Neural cell (in vitro differentiated cells): Measurements from ENCODE around the gene VMP1. TPM values are rescaled to one million over a fixed set of nuclear protein-coding genes. Genes with fewer than 3 reads are reported as not detected.
"Not testable (repeated sequence)": the region's sequence is repeated elsewhere in the genome, so short reads cannot be mapped to it uniquely, and the experiment has no call there.

Source experiments
- H2AFZ ChIP-seq: fragments of 200-600, 300-800 bp; sonication (generic), shearing (Covaris generic); 2 replicates; pipeline ENCODE4 v1.6.0; 2014; ENCODE audit warnings: low read depth, mild to moderate bottlenecking, antibody characterized with exemption, low read length, moderate library complexity
- H3F3A ChIP-seq: fragments of 200-600 bp; shearing (Covaris generic); 2 replicates; pipeline ENCODE4 v1.6.1; 2016; ENCODE audit warnings: mild to moderate bottlenecking, moderate library complexity, mixed read lengths, antibody characterized with exemption, low read length; ENCODE audit not compliant: insufficient read depth, poor library complexity, severe bottlenecking
- H3K27ac ChIP-seq: fragments of 200-600, 300-800 bp; sonication (generic), shearing (Covaris generic); 2 replicates; pipeline ENCODE4 v1.5.1; 2014; ENCODE audit warnings: mild to moderate bottlenecking, low read length, moderate library complexity
- H3K27me3 ChIP-seq: fragments of 300-800, 200-600 bp; sonication (generic), shearing (Covaris generic); 2 replicates; pipeline ENCODE4 v1.6.0; 2014; ENCODE audit warnings: mild to moderate bottlenecking, low read depth, low read length, moderate library complexity; ENCODE audit not compliant: insufficient read depth
- H3K36me3 ChIP-seq: fragments of 300-800, 200-600 bp; sonication (generic), shearing (Covaris generic); 2 replicates; pipeline ENCODE4 v1.5.1; 2014; ENCODE audit warnings: mild to moderate bottlenecking, antibody characterized with exemption, low read length, moderate library complexity; ENCODE audit not compliant: insufficient read depth
- H3K4me2 ChIP-seq: fragments of 300-800, 200-600 bp; sonication (generic), shearing (Covaris generic); 2 replicates; pipeline ENCODE4 v1.6.0; 2014; ENCODE audit warnings: mild to moderate bottlenecking, low read length
- H3K4me3 ChIP-seq: fragments of 300-800, 200-600 bp; sonication (generic), shearing (Covaris generic); 2 replicates; pipeline ENCODE4 v1.5.1; 2014; ENCODE audit warnings: mild to moderate bottlenecking, low read length, moderate library complexity
- H3K79me2 ChIP-seq: fragments of 200-600 bp; shearing (Covaris generic); replicated peaks from 2 replicates; pipeline ENCODE4 v1.6.0; 2014; ENCODE audit warnings: mild to moderate bottlenecking, low read length, moderate library complexity; ENCODE audit not compliant: insufficient read depth
- H3K9ac ChIP-seq: fragments of 300-800, 200-600 bp; sonication (generic), shearing (Covaris generic); 2 replicates; pipeline ENCODE4 v1.6.1; 2016; ENCODE audit warnings: mild to moderate bottlenecking, low read length, mixed read lengths
- H3K9me2 ChIP-seq: fragments of 200-600 bp; shearing (Covaris generic); 2 replicates; pipeline ENCODE4 v1.6.1; 2016; ENCODE audit warnings: mild to moderate bottlenecking, low read length, mixed read lengths; ENCODE audit not compliant: insufficient read depth
- H3K9me3 ChIP-seq: fragments of 200-600, 300-800 bp; sonication (generic), shearing (Covaris generic); 2 replicates; pipeline ENCODE4 v1.6.1; 2016; ENCODE audit warnings: mild to moderate bottlenecking, mixed run types, low read length, moderate library complexity, mixed read lengths
- H4K20me1 ChIP-seq: fragments of 200-600 bp; shearing (Covaris generic); 2 replicates; pipeline ENCODE4 v1.6.1; 2016; ENCODE audit warnings: mild to moderate bottlenecking, mixed run types; ENCODE audit not compliant: insufficient read depth
- EP300 ChIP-seq: fragments of 450-650 bp; conservative IDR thresholded peaks from 2 replicates; pipeline ENCODE4 v1.6.1; 2014; ENCODE audit warnings: antibody characterized with exemption, mild to moderate bottlenecking, moderate library complexity; ENCODE audit not compliant: poor library complexity, severe bottlenecking
- EZH2 ChIP-seq: fragments of 200-600, 300-800 bp; shearing (Covaris generic), sonication (generic); IDR thresholded peaks from 2 replicates; pipeline ENCODE4 v1.6.1; 2014; ENCODE audit warnings: antibody characterized with exemption, low read length, borderline replicate concordance, mild to moderate bottlenecking; ENCODE audit not compliant: insufficient read depth, poor library complexity, severe bottlenecking
- MXI1 ChIP-seq: fragments of 450-650 bp; conservative IDR thresholded peaks from 2 replicates; pipeline ENCODE4 v1.6.1; 2014; ENCODE audit warnings: antibody characterized with exemption, mild to moderate bottlenecking; ENCODE audit not compliant: poor library complexity, severe bottlenecking
- POLR2AphosphoS5 ChIP-seq: IDR thresholded peaks from 2 replicates; pipeline ENCODE4 v1.6.1; 2012
- RAD21 ChIP-seq: fragments of 450-650 bp; conservative IDR thresholded peaks from 2 replicates; pipeline ENCODE4 v1.6.1; 2014; ENCODE audit warnings: antibody characterized with exemption, mild to moderate bottlenecking, moderate library complexity
- SMC3 ChIP-seq: fragments of 450-650 bp; conservative IDR thresholded peaks from 2 replicates; pipeline ENCODE4 v1.6.1; 2014; ENCODE audit warnings: antibody characterized with exemption, mild to moderate bottlenecking, moderate library complexity; ENCODE audit not compliant: poor library complexity
- TAF1 ChIP-seq: IDR thresholded peaks from 2 replicates; pipeline ENCODE4 v1.6.1; 2012; ENCODE audit warnings: low read depth
- polyA plus RNA-seq: library from polyadenylated mRNA; depleted of rRNA; stranded (reverse); fragments of >200 nt; gene quantifications from 2 replicates; pipeline ENCODE4 v1.2.3, GENCODE V29; 2014
- TF ChIP-seq, protein P1 (sequence below): fragments of 450-650 bp; IDR thresholded peaks from 2 replicates; pipeline ENCODE4 v1.5.1; 2014; ENCODE audit warnings: antibody characterized with exemption, mild to moderate bottlenecking, moderate library complexity; ENCODE audit not compliant: poor library complexity, severe bottlenecking
- TF ChIP-seq, protein P2 (sequence below): IDR thresholded peaks from 2 replicates; pipeline ENCODE4 v1.6.1; 2012; ENCODE audit warnings: borderline replicate concordance

The VMP1 gene
- polyA plus RNA-seq, 1 donor from 2014 or later, result 75.9 TPM

DNA sequence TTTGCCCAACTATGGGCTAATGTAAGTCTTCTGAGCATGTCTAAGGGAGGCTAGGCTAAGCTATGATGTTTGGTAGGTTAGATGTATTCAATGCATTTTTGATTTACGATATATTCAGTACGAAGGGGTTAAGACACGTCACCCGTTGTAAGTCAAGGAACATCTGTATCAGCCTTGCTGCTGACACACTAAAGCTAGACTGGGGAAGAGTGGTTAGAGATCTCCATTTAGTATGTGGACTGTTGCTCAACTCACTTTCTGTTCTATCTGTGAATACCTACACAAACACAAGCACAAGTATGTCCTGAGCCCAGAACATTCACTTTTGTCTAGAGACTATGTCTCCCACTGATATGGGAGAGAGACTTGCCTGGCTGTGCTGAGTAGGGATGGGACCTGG lies 71.5 kb downstream of the VMP1 start:
- TF ChIP-seq EP300 (no peak), EZH2 (no peak), TAF1 (no peak), SMC3 (no peak), RAD21 (no peak), POLR2AphosphoS5 (no peak), MXI1 (no peak)
- TF ChIP-seq, protein P1, sequence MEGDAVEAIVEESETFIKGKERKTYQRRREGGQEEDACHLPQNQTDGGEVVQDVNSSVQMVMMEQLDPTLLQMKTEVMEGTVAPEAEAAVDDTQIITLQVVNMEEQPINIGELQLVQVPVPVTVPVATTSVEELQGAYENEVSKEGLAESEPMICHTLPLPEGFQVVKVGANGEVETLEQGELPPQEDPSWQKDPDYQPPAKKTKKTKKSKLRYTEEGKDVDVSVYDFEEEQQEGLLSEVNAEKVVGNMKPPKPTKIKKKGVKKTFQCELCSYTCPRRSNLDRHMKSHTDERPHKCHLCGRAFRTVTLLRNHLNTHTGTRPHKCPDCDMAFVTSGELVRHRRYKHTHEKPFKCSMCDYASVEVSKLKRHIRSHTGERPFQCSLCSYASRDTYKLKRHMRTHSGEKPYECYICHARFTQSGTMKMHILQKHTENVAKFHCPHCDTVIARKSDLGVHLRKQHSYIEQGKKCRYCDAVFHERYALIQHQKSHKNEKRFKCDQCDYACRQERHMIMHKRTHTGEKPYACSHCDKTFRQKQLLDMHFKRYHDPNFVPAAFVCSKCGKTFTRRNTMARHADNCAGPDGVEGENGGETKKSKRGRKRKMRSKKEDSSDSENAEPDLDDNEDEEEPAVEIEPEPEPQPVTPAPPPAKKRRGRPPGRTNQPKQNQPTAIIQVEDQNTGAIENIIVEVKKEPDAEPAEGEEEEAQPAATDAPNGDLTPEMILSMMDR, result no peak
- TF ChIP-seq, protein P2, sequence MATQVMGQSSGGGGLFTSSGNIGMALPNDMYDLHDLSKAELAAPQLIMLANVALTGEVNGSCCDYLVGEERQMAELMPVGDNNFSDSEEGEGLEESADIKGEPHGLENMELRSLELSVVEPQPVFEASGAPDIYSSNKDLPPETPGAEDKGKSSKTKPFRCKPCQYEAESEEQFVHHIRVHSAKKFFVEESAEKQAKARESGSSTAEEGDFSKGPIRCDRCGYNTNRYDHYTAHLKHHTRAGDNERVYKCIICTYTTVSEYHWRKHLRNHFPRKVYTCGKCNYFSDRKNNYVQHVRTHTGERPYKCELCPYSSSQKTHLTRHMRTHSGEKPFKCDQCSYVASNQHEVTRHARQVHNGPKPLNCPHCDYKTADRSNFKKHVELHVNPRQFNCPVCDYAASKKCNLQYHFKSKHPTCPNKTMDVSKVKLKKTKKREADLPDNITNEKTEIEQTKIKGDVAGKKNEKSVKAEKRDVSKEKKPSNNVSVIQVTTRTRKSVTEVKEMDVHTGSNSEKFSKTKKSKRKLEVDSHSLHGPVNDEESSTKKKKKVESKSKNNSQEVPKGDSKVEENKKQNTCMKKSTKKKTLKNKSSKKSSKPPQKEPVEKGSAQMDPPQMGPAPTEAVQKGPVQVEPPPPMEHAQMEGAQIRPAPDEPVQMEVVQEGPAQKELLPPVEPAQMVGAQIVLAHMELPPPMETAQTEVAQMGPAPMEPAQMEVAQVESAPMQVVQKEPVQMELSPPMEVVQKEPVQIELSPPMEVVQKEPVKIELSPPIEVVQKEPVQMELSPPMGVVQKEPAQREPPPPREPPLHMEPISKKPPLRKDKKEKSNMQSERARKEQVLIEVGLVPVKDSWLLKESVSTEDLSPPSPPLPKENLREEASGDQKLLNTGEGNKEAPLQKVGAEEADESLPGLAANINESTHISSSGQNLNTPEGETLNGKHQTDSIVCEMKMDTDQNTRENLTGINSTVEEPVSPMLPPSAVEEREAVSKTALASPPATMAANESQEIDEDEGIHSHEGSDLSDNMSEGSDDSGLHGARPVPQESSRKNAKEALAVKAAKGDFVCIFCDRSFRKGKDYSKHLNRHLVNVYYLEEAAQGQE, result no peak
- H3K9me3 ChIP-seq, result no peaks in the 10 kb centered on the region
- H3K9ac ChIP-seq, result no peak overlapping the region
- no peak overlapping the region for H2AFZ ChIP-seq
- no peaks in the 10 kb centered on the region for H3K79me2 ChIP-seq
- H3K36me3 ChIP-seq, result peaks cover 14% of the 10 kb centered on the region
- H3K27me3 ChIP-seq, result no peaks in the 10 kb centered on the region
- H3F3A ChIP-seq, result no peaks in the 10 kb centered on the region
- H3K9me2 ChIP-seq, result no peaks in the 10 kb centered on the region
- no peaks in the 10 kb centered on the region for H4K20me1 ChIP-seq
- H3K4me3 ChIP-seq, result no peak overlapping the region
- no peak overlapping the region for H3K27ac ChIP-seq
- H3K4me2 ChIP-seq, result no peak overlapping the region

DNA sequence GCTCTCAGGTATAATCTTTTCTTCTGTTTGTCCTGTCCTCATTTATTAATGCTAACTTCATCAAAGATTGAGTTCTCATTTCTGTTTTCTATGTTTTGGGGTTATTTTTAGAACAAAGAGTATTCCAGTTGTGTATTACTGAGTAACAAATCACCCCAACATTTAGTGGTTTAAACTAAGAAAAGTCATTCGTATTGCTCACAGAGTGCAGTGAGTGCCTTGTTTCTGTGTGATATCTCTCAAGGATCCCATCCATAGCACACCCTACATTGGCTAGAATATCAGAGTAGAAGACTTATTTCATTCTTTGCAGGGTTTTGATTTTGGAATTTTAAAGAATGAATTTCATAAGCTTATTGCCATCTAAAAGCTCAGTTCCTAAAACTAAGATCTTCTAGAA lies 72.1 kb downstream of the VMP1 start:
- H3K27ac ChIP-seq, result no peak overlapping the region
- H3K9me3 ChIP-seq, result no peaks in the 10 kb centered on the region
- H3K27me3 ChIP-seq, result no peaks in the 10 kb centered on the region
- H3K4me2 ChIP-seq, result no peak overlapping the region
- no peaks in the 10 kb centered on the region for H4K20me1 ChIP-seq
- H3K9ac ChIP-seq, result no peak overlapping the region
- no peaks in the 10 kb centered on the region for H3K79me2 ChIP-seq
- no peak overlapping the region for H2AFZ ChIP-seq
- H3K9me2 ChIP-seq, result no peaks in the 10 kb centered on the region
- no peak for TF ChIP-seq EP300
- no peak for TF ChIP-seq POLR2AphosphoS5
- TF ChIP-seq, protein P1, result no peak
- no peak for TF ChIP-seq MXI1
- no peak for TF ChIP-seq SMC3
- TF ChIP-seq, protein P2, result no peak
- no peak for TF ChIP-seq TAF1
- no peak for TF ChIP-seq EZH2
- TF ChIP-seq RAD21, result no peak
- peaks cover 14% of the 10 kb centered on the region for H3K36me3 ChIP-seq
- no peaks in the 10 kb centered on the region for H3F3A ChIP-seq
- H3K4me3 ChIP-seq, result no peak overlapping the region

DNA sequence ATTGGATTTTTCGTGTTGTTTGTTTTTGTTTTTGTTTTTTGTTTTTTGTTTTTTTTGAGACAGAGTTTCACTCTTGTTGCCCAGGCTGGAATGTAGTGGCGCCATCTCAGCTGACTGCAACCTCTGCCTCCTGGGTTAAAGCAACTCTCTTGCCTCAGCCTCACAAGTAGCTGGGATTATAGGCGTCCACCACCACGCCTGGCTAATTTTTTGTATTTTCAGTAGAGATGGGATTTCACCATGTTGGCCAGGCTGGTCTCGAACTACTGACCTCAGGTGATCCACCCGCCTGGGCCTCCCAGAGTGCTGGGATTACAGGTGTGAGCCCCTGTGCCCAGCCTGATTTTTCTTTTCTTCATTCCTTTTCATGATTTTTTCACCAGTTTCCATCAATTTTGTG lies 73.1 kb downstream of the VMP1 start:
- H4K20me1 ChIP-seq, H3K4me3 ChIP-seq, H3K27me3 ChIP-seq, H3K9ac ChIP-seq, H3K9me2 ChIP-seq, H2AFZ ChIP-seq, H3K4me2 ChIP-seq, H3K27ac ChIP-seq, H3F3A ChIP-seq, H3K79me2 ChIP-seq, H3K9me3 ChIP-seq: not testable (repeated sequence)
- peaks cover 13% of the 10 kb centered on the region for H3K36me3 ChIP-seq
